HepG2 (cell line): ENCODE data around the gene ZBTB20. TPM values are rescaled to one million over a fixed set of nuclear protein-coding genes. Genes with fewer than 3 reads are reported as not detected.

ENCODE experiments used
- ATAC-seq: fragments of 200-7000 bp; cut with Tn5 transposase; 3 replicates; pipeline ENCODE4 v1.9.1; 2020; ENCODE audit warnings: mild to moderate bottlenecking, moderate library complexity
- BruUV-seq: library from RNA; stranded (reverse); fragments of 400-500 nt; replicated peaks from 2 replicates; lab custom pipeline; 2021; lab: Mats Ljungman, UMichigan
- CTCF ChIA-PET: fragments of 300-600 bp; formaldehyde crosslinking; extraction: SDS; loops from one replicate; lab custom pipeline; 2021; ENCODE audit warnings: low total read pairs, inconsistent platforms, low intra/inter-chr PET ratio; lab: Yijun Ruan, JAX
- POLR2A ChIA-PET: fragments of 350-600 bp; sonication (Branson Sonifier 250); formaldehyde crosslinking; loops from one replicate; lab custom pipeline; 2020; ENCODE audit warnings: antibody characterized with exemption, inconsistent platforms; lab: Yijun Ruan, JAX
- DNase-seq: peaks from one replicate; pipeline ENCODE4 v3.0.0-alpha.2; 2015; ENCODE audit warnings: low spot score
- FAIRE-seq: peaks from 3 replicates; lab custom pipeline; 2011; peaks lifted over from hg19 to GRCh38; lab: Jason Lieb, UNC
- H2AFZ ChIP-seq: one replicate; pipeline ENCODE4 v1.6.1; 2011; ENCODE audit warnings: low read length, inconsistent platforms
- H3K27ac ChIP-seq: fragments of 300-600 bp; 3 replicates; pipeline ENCODE4 v1.8.0; 2011; ENCODE audit warnings: mixed run types, mild to moderate bottlenecking, mixed read lengths, low read length, inconsistent platforms; ENCODE audit not compliant: insufficient read depth; ENCODE audit errors: extremely low read length
- H3K27me3 ChIP-seq, 2 experiments: fragments of 200-600 bp in 1 of 2; 2 replicates in 1 of 2; 3 replicates in 1 of 2; pipeline versions ENCODE4 v1.6.0 to v1.8.0; 2011; ENCODE audit warnings: low read length in 2 of 2, mild to moderate bottlenecking in 2 of 2, moderate library complexity in 2 of 2, inconsistent platforms in 1 of 2; ENCODE audit not compliant: insufficient read depth in 2 of 2, control insufficient read depth in 1 of 2
- H3K36me3 ChIP-seq, 2 experiments: fragments of 200-600 bp in 1 of 2; replicated peaks in 1 of 2; 2 replicates in 1 of 2; 3 replicates in 1 of 2; pipeline versions ENCODE4 v1.5.1 to v1.8.0; 2011; ENCODE audit warnings: low read length in 2 of 2, inconsistent platforms in 1 of 2; ENCODE audit not compliant: insufficient read depth in 2 of 2, control insufficient read depth in 1 of 2
- H3K4me1 ChIP-seq: 2 replicates; pipeline ENCODE4 v1.5.1; 2012; ENCODE audit warnings: low read length, inconsistent platforms; ENCODE audit not compliant: insufficient read depth
- H3K4me2 ChIP-seq: 2 replicates; pipeline ENCODE4 v1.6.0; 2011; ENCODE audit warnings: low read depth, low read length, inconsistent platforms
- H3K4me3 ChIP-seq, 3 experiments: fragments of 200-600 bp in 1 of 3; sonication (generic), shearing (Covaris generic) in 1 of 3; replicated peaks in 1 of 3; 2 replicates each; pipeline ENCODE4 v1.5.1; 2011 to 2016; ENCODE audit warnings: low read length in 3 of 3, inconsistent platforms in 2 of 3, low read depth in 2 of 3, mild to moderate bottlenecking in 2 of 3, control low read depth in 1 of 3, mixed read lengths in 1 of 3; ENCODE audit not compliant: insufficient read depth in 1 of 3
- H3K79me2 ChIP-seq: one replicate; pipeline ENCODE4 v1.6.1; 2011; ENCODE audit warnings: low read length, inconsistent platforms; ENCODE audit not compliant: insufficient read depth
- H3K9ac ChIP-seq: 2 replicates; pipeline ENCODE4 v1.6.0; 2011; ENCODE audit warnings: mild to moderate bottlenecking, low read depth, low read length, inconsistent platforms; ENCODE audit not compliant: insufficient read depth
- H3K9me3 ChIP-seq: 2 replicates; pipeline ENCODE4 v1.5.1; 2012; ENCODE audit warnings: mild to moderate bottlenecking, low read length
- H4K20me1 ChIP-seq: 2 replicates; pipeline ENCODE4 v1.6.0; 2011; ENCODE audit warnings: inconsistent platforms, mild to moderate bottlenecking, low read length, moderate library complexity; ENCODE audit not compliant: insufficient read depth
- ARID2 ChIP-seq: sonication (generic); formaldehyde crosslinking; IDR thresholded peaks from 2 replicates; pipeline ENCODE4 v1.8.1; 2022; ENCODE audit warnings: mild to moderate bottlenecking, missing genetic modification reagents, borderline replicate concordance
- ARID5B ChIP-seq: IDR thresholded peaks from 2 replicates; pipeline ENCODE4 v1.4.0; 2020; ENCODE audit warnings: mild to moderate bottlenecking, missing genetic modification reagents
- ATF5 ChIP-seq: sonication (generic); formaldehyde crosslinking; IDR thresholded peaks from 2 replicates; pipeline ENCODE4 v1.4.0; 2020; ENCODE audit warnings: mild to moderate bottlenecking, low read depth, missing genetic modification reagents
- ETV5 ChIP-seq: IDR thresholded peaks from 2 replicates; pipeline ENCODE4 v1.6.1; 2018; ENCODE audit warnings: missing biosample characterization, missing genetic modification reagents, inconsistent platforms, borderline replicate concordance
- KLF12 ChIP-seq: sonication (generic); formaldehyde crosslinking; IDR thresholded peaks from 2 replicates; pipeline ENCODE4 v1.4.0; 2020; ENCODE audit warnings: missing genetic modification reagents, borderline replicate concordance
- KLF15 ChIP-seq: sonication (generic); formaldehyde crosslinking; IDR thresholded peaks from 2 replicates; pipeline ENCODE4 v1.8.1; 2023; ENCODE audit warnings: borderline replicate concordance, mild to moderate bottlenecking, inconsistent platforms, missing genetic modification reagents, mixed read lengths
- NFRKB ChIP-seq: fragments of 450-650 bp; IDR thresholded peaks from 2 replicates; pipeline ENCODE4 v1.6.1; 2017
- SRSF1 ChIP-seq: fragments of 200-400 bp; formaldehyde crosslinking; optimal IDR thresholded peaks from 2 replicates; pipeline ENCODE3; 2017; ENCODE audit warnings: mild to moderate bottlenecking, low read depth, low read length, moderate library complexity
- ZNF33B ChIP-seq: sonication (generic); formaldehyde crosslinking; IDR thresholded peaks from 2 replicates; pipeline ENCODE4 v1.5.1; 2020; ENCODE audit warnings: mild to moderate bottlenecking, missing genetic modification reagents
- ZNF512 ChIP-seq: sonication (generic); formaldehyde crosslinking; IDR thresholded peaks from 2 replicates; pipeline ENCODE4 v1.4.0; 2020; ENCODE audit warnings: mild to moderate bottlenecking, missing genetic modification reagents
- ZNF639 ChIP-seq: conservative IDR thresholded peaks from 2 replicates; pipeline ENCODE4 v1.6.1; 2018; ENCODE audit warnings: missing genetic modification reagents
- ZSCAN21 ChIP-seq: sonication (generic); formaldehyde crosslinking; IDR thresholded peaks from 2 replicates; pipeline ENCODE4 v1.8.0; 2022; ENCODE audit warnings: mild to moderate bottlenecking, missing genetic modification reagents, moderate library complexity, borderline replicate concordance
- in situ Hi-C: cut with HindIII; loops from 2 replicates; pipeline ENCODE4 v1.10.0; 2017; ENCODE audit warnings: low pct_unique_long_range_greater_than_20kb; ENCODE audit not compliant: extremely low pct_ligation_motif_present
- intact Hi-C: fragments of 100-400 bp; cut with micrococcal nuclease; formaldehyde crosslinking; loops from one replicate; pipeline ENCODE4 v1.10.0; 2022; ENCODE audit not compliant: unreplicated experiment
- polyA plus RNA-seq, 8 experiments: library from polyadenylated mRNA; depleted of rRNA in 3 of 8; stranded (reverse) in 7 of 8; unstranded in 1 of 8; fragments of >200 nt; fragmentation: Illumina TruSeq in 4 of 8; extraction: Trizol in 4 of 8; gene quantifications; 2 replicates each; pipeline versions ENCODE4 v1.2.1 to v1.2.3, GENCODE V29; 2011 to 2016; ENCODE audit warnings: low read depth in 4 of 8, missing spikeins in 1 of 8, mixed read lengths in 1 of 8; ENCODE audit not compliant: insufficient read depth in 1 of 8
- total RNA-seq, 5 experiments: library from RNA; depleted of rRNA; stranded (reverse); fragments of >200 nt; fragmentation: Illumina TruSeq; extraction: Trizol; gene quantifications; 2 replicates each; pipeline ENCODE4 v1.2.3, GENCODE V29; 2016; ENCODE audit warnings: low read depth in 1 of 5
- TF ChIP-seq, protein P1 (sequence below): sonication (generic); formaldehyde crosslinking; IDR thresholded peaks from 2 replicates; pipeline ENCODE4 v1.4.0; 2020; ENCODE audit warnings: missing genetic modification reagents; ENCODE audit errors: not compliant biosample characterization

ZBTB20 gene
- total and polyA plus RNA-seq, 2 of the 13 experiments (the other 11 are each of a cell fraction or from before 2014, with no cell fraction given), result 1.9 to 8.8 TPM

GRCh38 chr3:114476511-114476910 is 670.6 kb downstream of the ZBTB20 start:
- Histone ChIP-seq H3K79me2 (no peaks in the 10 kb centered on the region), H3K4me1 (peaks cover 34% of the 10 kb centered on the region), H3K9ac (no peak overlapping the region), H3K27me3 (no peaks in the 10 kb centered on the region), H3K4me2 (no peak overlapping the region), H4K20me1 (no peaks in the 10 kb centered on the region), H3K36me3 (no peaks in the 10 kb centered on the region), H3K27ac (no peak overlapping the region), H2AFZ (no peak overlapping the region), H3K4me3 (no peak overlapping the region), H3K9me3 (no peaks in the 10 kb centered on the region)
- ChIA-PET CTCF (no interaction called here), POLR2A (no interaction called here)
- intact Hi-C loops (no loop called here), in situ Hi-C loops (no loop called here)
- TF ChIP-seq ETV5 (CRISPR knock-in tag) (no peak), KLF12 (no peak), ZNF639 (no peak), NFRKB (no peak), KLF15 (CRISPR knock-in tag) (no peak), ARID2 (CRISPR knock-in tag) (no peak), ZNF512 (CRISPR knock-in tag) (no peak), ARID5B (CRISPR knock-in tag) (no peak), ZSCAN21 (no peak), ZNF33B (CRISPR knock-in tag) (no peak), ATF5 (no peak), SRSF1 (no peak)
- TF ChIP-seq, protein P1, sequence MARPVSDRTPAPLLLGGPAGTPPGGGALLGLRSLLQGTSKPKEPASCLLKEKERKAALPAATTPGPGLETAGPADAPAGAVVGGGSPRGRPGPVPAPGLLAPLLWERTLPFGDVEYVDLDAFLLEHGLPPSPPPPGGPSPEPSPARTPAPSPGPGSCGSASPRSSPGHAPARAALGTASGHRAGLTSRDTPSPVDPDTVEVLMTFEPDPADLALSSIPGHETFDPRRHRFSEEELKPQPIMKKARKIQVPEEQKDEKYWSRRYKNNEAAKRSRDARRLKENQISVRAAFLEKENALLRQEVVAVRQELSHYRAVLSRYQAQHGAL, result no peak
- BruUV-seq, result no TSS peak
- ATAC-seq (no peak), FAIRE-seq (no peak), DNase-seq (no peak)
